ENCODE measurements around the gene MISP3.

Gene MISP3

GRCh38 chr19:14059652-14060155 lies 12.9 kb upstream of the MISP3 start:
- TF ChIP-seq TSHZ2 (CRISPR knock-in tag; IDR thresholded peaks at IDR 0.05) (no peak), ZNF8 (CRISPR knock-in tag; IDR thresholded peaks at IDR 0.05) (no peak), PATZ1 (CRISPR knock-in tag; IDR thresholded peaks at IDR 0.05; ENCODE audit: borderline replicate concordance) (no peak), BACH2 (CRISPR knock-in tag; IDR thresholded peaks at IDR 0.05; ENCODE audit: borderline replicate concordance) (no peak), TCF4 (CRISPR knock-in tag; IDR thresholded peaks at IDR 0.05; ENCODE audit: borderline replicate concordance) (no peak), ZC3H10 (CRISPR knock-in tag; IDR thresholded peaks at IDR 0.05) (no peak), OSR1 (CRISPR knock-in tag; IDR thresholded peaks at IDR 0.05) (no peak), POU6F1 (CRISPR knock-in tag; IDR thresholded peaks at IDR 0.05; ENCODE audit: borderline replicate concordance, low read depth) (no peak), SNAI2 (CRISPR knock-in tag; IDR thresholded peaks at IDR 0.05) (no peak), ZNF70 (CRISPR knock-in tag; IDR thresholded peaks at IDR 0.05) (no peak), CREB5 (CRISPR knock-in tag; IDR thresholded peaks at IDR 0.05; ENCODE audit: low read depth) (no peak), RARB (CRISPR knock-in tag; IDR thresholded peaks at IDR 0.05) (no peak), ZFP3 (CRISPR knock-in tag; IDR thresholded peaks at IDR 0.05) (no peak), GLIS3 (CRISPR knock-in tag; IDR thresholded peaks at IDR 0.05) (no peak), CSRNP3 (CRISPR knock-in tag; IDR thresholded peaks at IDR 0.05) (no peak)
- ATAC-seq, result no peak

- ATAC-seq, result no peak
- no peak for TF ChIP-seq BACH2 (CRISPR knock-in tag; IDR thresholded peaks at IDR 0.05; ENCODE audit: borderline replicate concordance)
- no peak for TF ChIP-seq ZFP3 (CRISPR knock-in tag; IDR thresholded peaks at IDR 0.05)
- no peak for TF ChIP-seq TSHZ2 (CRISPR knock-in tag; IDR thresholded peaks at IDR 0.05)
- TF ChIP-seq OSR1 (CRISPR knock-in tag; IDR thresholded peaks at IDR 0.05), result no peak
- TF ChIP-seq PATZ1 (CRISPR knock-in tag; IDR thresholded peaks at IDR 0.05; ENCODE audit: borderline replicate concordance), result no peak
- TF ChIP-seq ZNF8 (CRISPR knock-in tag; IDR thresholded peaks at IDR 0.05), result no peak
- TF ChIP-seq GLIS3 (CRISPR knock-in tag; IDR thresholded peaks at IDR 0.05), result no peak
- TF ChIP-seq SNAI2 (CRISPR knock-in tag; IDR thresholded peaks at IDR 0.05), result no peak
- TF ChIP-seq ESRRG (CRISPR knock-in tag; IDR thresholded peaks at IDR 0.05), result no peak
- no peak for TF ChIP-seq ZFP30 (CRISPR knock-in tag; IDR thresholded peaks at IDR 0.05)
- TF ChIP-seq ZNF565 (CRISPR knock-in tag; conservative IDR thresholded peaks at IDR 0.05; ENCODE audit: low read depth), result no peak
- TF ChIP-seq ARNTL (CRISPR knock-in tag; IDR thresholded peaks at IDR 0.05; ENCODE audit: borderline replicate concordance, low read depth), result no peak
- TF ChIP-seq ISL1 (CRISPR knock-in tag; IDR thresholded peaks at IDR 0.05), result no peak
- TF ChIP-seq CREB5 (CRISPR knock-in tag; IDR thresholded peaks at IDR 0.05; ENCODE audit: low read depth), result no peak
- TF ChIP-seq PPARA (CRISPR knock-in tag; IDR thresholded peaks at IDR 0.05; ENCODE audit: borderline replicate concordance), result no peak
- no peak for TF ChIP-seq TCF4 (CRISPR knock-in tag; IDR thresholded peaks at IDR 0.05; ENCODE audit: borderline replicate concordance)
Measured at GRCh38 chr19:14061081-14061749, 11.4 kb upstream of the MISP3 start.

Data from SK-N-SH treated with all-trans-retinoic acid at 6 μM for 48 hours (cell line).